Large intestine (tissue), 3 donors: ENCODE measurements around the gene TUBGCP5. TPM values are rescaled to one million over a fixed set of nuclear protein-coding genes. Genes with fewer than 3 reads are reported as not detected.
"Not testable (repeated sequence)": the region's sequence is repeated elsewhere in the genome, so short reads cannot be mapped to it uniquely, and the experiment has no call there.

Experiments
- DNase-seq, 2 donors: peaks; one replicate each; pipeline versions ENCODE4 v3.0.0 to v3.0.0-alpha.2; 2013
- H3K27ac ChIP-seq: one replicate; pipeline ENCODE4 v1.5.1; 2013; ENCODE audit warnings: low read length
- H3K27me3 ChIP-seq: 2 replicates; pipeline ENCODE4 v1.6.1; 2013; ENCODE audit warnings: low read length; ENCODE audit not compliant: control insufficient read depth, insufficient read depth
- H3K36me3 ChIP-seq: 2 replicates; pipeline ENCODE4 v1.6.1; 2013; ENCODE audit warnings: low read length; ENCODE audit not compliant: control insufficient read depth, insufficient read depth
- H3K4me1 ChIP-seq: one replicate; pipeline ENCODE4 v1.6.1; 2013; ENCODE audit warnings: low read length; ENCODE audit not compliant: control insufficient read depth, insufficient read depth
- H3K4me3 ChIP-seq: one replicate; pipeline ENCODE4 v1.5.1; 2013; ENCODE audit warnings: low read length
- H3K9me3 ChIP-seq: one replicate; pipeline ENCODE4 v1.6.1; 2013; ENCODE audit warnings: mild to moderate bottlenecking, low read depth, low read length, moderate library complexity; ENCODE audit not compliant: control insufficient read depth
- WGBS: methylation state at CpG from one replicate; pipeline ENCODE4 v1.1.5; 2013; ENCODE audit warnings: low lambda C conversion rate; ENCODE audit not compliant: insufficient coverage; 5-methylcytosine and 5-hydroxymethylcytosine counted together
- polyA plus RNA-seq: library from polyadenylated mRNA; unstranded; fragments of 120-200 nt; gene quantifications from one replicate; pipeline ENCODE4 v1.2.1, GENCODE V29; 2013

Gene TUBGCP5
- polyA plus RNA-seq, 1 donor: 19.5 TPM

- Histone ChIP-seq H3K9me3 (peaks cover 36% of the 10 kb centered on the region), H3K4me1 (no peaks in the 10 kb centered on the region), H3K27me3 (no peaks in the 10 kb centered on the region), H3K36me3 (no peaks in the 10 kb centered on the region), H3K27ac (no peak overlapping the region), H3K4me3 (no peak overlapping the region)
- 71% methylated on average over 1 of the region's 20 CpGs for whole genome bisulfite sequencing
- no peak for DNase-seq
These were observed 30.3 kb upstream of the TUBGCP5 start for GRCh38 chr15:23069496-23070166.

- H3K4me1 ChIP-seq: no peaks in the 10 kb centered on the region
- DNase-seq: no peak
- H3K27me3 ChIP-seq: no peaks in the 10 kb centered on the region
- H3K36me3 ChIP-seq: no peaks in the 10 kb centered on the region
- H3K27ac ChIP-seq: no peak overlapping the region
- 100% methylated on average over 2 of the region's 15 CpGs for WGBS
- no peak overlapping the region for H3K4me3 ChIP-seq
- H3K9me3 ChIP-seq: peaks cover 36% of the 10 kb centered on the region
These were observed 28.0 kb upstream of the TUBGCP5 start for GRCh38 chr15:23067416-23067815.

GRCh38 chr15:23065836-23066235, 26.5 kb upstream of the TUBGCP5 start:
- no peak overlapping the region for H3K4me3 ChIP-seq
- no peaks in the 10 kb centered on the region for H3K36me3 ChIP-seq
- no peaks in the 10 kb centered on the region for H3K4me1 ChIP-seq
- H3K27ac ChIP-seq: no peak overlapping the region
- H3K27me3 ChIP-seq: no peaks in the 10 kb centered on the region
- H3K9me3 ChIP-seq: peaks cover 36% of the 10 kb centered on the region
- no CpG with 5 or more reads among the region's 23 CpGs for WGBS
- DNase-seq: no peak

- Histone ChIP-seq H3K27ac (no peak overlapping the region), H3K9me3 (peaks cover 32% of the 10 kb centered on the region), H3K4me1 (no peaks in the 10 kb centered on the region), H3K27me3 (no peaks in the 10 kb centered on the region), H3K36me3 (no peaks in the 10 kb centered on the region), H3K4me3 (no peak overlapping the region)
- WGBS: no CpG with 5 or more reads among the region's 5 CpGs
- DNase-seq: no peak
These were observed 24.8 kb upstream of the TUBGCP5 start for GRCh38 chr15:23064156-23064555.

- Histone ChIP-seq H3K27ac (no peak overlapping the region), H3K4me3 (no peak overlapping the region), H3K9me3 (no peaks in the 10 kb centered on the region)
These were observed 18.3 kb upstream of the TUBGCP5 start for GRCh38 chr15:23057707-23058106.

GRCh38 chr15:23055316-23055715, 15.9 kb upstream of the TUBGCP5 start:
- H3K9me3 ChIP-seq: no peaks in the 10 kb centered on the region
- H3K27me3 ChIP-seq: no peaks in the 10 kb centered on the region
- H3K4me1 ChIP-seq: no peaks in the 10 kb centered on the region
- H3K4me3 ChIP-seq: no peak overlapping the region
- no peak for DNase-seq
- H3K36me3 ChIP-seq: no peaks in the 10 kb centered on the region
- no peak overlapping the region for H3K27ac ChIP-seq
- WGBS: no CpG with 5 or more reads among the region's 5 CpGs

More at GRCh38 chr15:23057707-23058106, 18.3 kb upstream of the TUBGCP5 start:
- H3K4me1 ChIP-seq: no peaks in the 10 kb centered on the region
- no peaks in the 10 kb centered on the region for H3K36me3 ChIP-seq
- DNase-seq: no peak
- no peaks in the 10 kb centered on the region for H3K27me3 ChIP-seq

GRCh38 chr15:23052522-23052921, 13.2 kb upstream of the TUBGCP5 start:
- Histone ChIP-seq H3K4me1 (no peaks in the 10 kb centered on the region), H3K36me3 (no peaks in the 10 kb centered on the region), H3K9me3 (no peaks in the 10 kb centered on the region), H3K4me3 (no peak overlapping the region), H3K27ac (no peak overlapping the region), H3K27me3 (no peaks in the 10 kb centered on the region)
- WGBS: 80% methylated on average over 1 of the region's 2 CpGs
- DNase-seq: no peak

- H3K27me3 ChIP-seq: no peaks in the 10 kb centered on the region
- WGBS: no CpG with 5 or more reads among the region's 1 CpG
- H3K9me3 ChIP-seq: no peaks in the 10 kb centered on the region
- no peaks in the 10 kb centered on the region for H3K36me3 ChIP-seq
- H3K27ac ChIP-seq: no peak overlapping the region
- DNase-seq: no peak
- H3K4me1 ChIP-seq: no peaks in the 10 kb centered on the region
- no peak overlapping the region for H3K4me3 ChIP-seq
These were observed 11.3 kb upstream of the TUBGCP5 start for GRCh38 chr15:23050708-23051107.

- no peaks in the 10 kb centered on the region for H3K36me3 ChIP-seq
- H3K27me3 ChIP-seq: no peaks in the 10 kb centered on the region
- H3K4me3 ChIP-seq: no peak overlapping the region
- H3K4me1 ChIP-seq: no peaks in the 10 kb centered on the region
- no peak for DNase-seq
- H3K27ac ChIP-seq: no peak overlapping the region
- no CpG with 5 or more reads among the region's 16 CpGs for WGBS
- H3K9me3 ChIP-seq: no peaks in the 10 kb centered on the region
These were observed 10.7 kb upstream of the TUBGCP5 start for GRCh38 chr15:23049984-23050628.

GRCh38 chr15:23048572-23049282, 9.4 kb upstream of the TUBGCP5 start:
- H3K4me3 ChIP-seq, H3K9me3 ChIP-seq, DNase-seq, H3K27ac ChIP-seq, H3K27me3 ChIP-seq, H3K4me1 ChIP-seq, H3K36me3 ChIP-seq: not testable (repeated sequence)
- WGBS: no CpG with 5 or more reads among the region's 9 CpGs
